22Rv1 (cell line): Measurements from ENCODE around the gene HPSE2.
"Not testable (repeated sequence)": the region's sequence is repeated elsewhere in the genome, so short reads cannot be mapped to it uniquely, and the experiment has no call there.

Source experiments
- ZFX ChIP-seq: fragments of 450-650 bp; IDR thresholded peaks from 2 replicates; pipeline ENCODE4 v1.6.1; 2017; ENCODE audit warnings: antibody characterized with exemption, borderline replicate concordance
- TF ChIP-seq, protein P1 (sequence below): fragments of 450-650 bp; IDR thresholded peaks from 2 replicates; pipeline ENCODE4 v1.5.1; 2017; ENCODE audit warnings: mild to moderate bottlenecking

- TF ChIP-seq, protein P1, sequence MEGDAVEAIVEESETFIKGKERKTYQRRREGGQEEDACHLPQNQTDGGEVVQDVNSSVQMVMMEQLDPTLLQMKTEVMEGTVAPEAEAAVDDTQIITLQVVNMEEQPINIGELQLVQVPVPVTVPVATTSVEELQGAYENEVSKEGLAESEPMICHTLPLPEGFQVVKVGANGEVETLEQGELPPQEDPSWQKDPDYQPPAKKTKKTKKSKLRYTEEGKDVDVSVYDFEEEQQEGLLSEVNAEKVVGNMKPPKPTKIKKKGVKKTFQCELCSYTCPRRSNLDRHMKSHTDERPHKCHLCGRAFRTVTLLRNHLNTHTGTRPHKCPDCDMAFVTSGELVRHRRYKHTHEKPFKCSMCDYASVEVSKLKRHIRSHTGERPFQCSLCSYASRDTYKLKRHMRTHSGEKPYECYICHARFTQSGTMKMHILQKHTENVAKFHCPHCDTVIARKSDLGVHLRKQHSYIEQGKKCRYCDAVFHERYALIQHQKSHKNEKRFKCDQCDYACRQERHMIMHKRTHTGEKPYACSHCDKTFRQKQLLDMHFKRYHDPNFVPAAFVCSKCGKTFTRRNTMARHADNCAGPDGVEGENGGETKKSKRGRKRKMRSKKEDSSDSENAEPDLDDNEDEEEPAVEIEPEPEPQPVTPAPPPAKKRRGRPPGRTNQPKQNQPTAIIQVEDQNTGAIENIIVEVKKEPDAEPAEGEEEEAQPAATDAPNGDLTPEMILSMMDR = not testable (repeated sequence)
- not testable (repeated sequence) for TF ChIP-seq ZFX
Observed at GRCh38 chr10:98983751-98984150, 251.9 kb downstream of the HPSE2 start.
